PC-3 (cell line): ENCODE measurements around the gene KCND3. TPM values are rescaled to one million over a fixed set of nuclear protein-coding genes. Genes with fewer than 3 reads are reported as not detected.

ENCODE experiments used
- ATAC-seq: fragments of 200-7000 bp; cut with Tn5 transposase; 2 replicates; pipeline ENCODE4 v1.9.1; 2020; ENCODE audit warnings: mild to moderate bottlenecking, moderate library complexity
- BruUV-seq: library from RNA; stranded (reverse); fragments of 400-500 nt; replicated peaks from 2 replicates; lab custom pipeline; 2021; lab: Mats Ljungman, UMichigan
- CTCF ChIA-PET: fragments of 300-600 bp; sonication (Branson Sonifier 250); formaldehyde crosslinking; loops from one replicate; lab custom pipeline; 2022; ENCODE audit warnings: antibody characterized with exemption; lab: Charles Lee
- POLR2A ChIA-PET: fragments of 300-600 bp; sonication (Branson Sonifier 250); formaldehyde crosslinking; loops from one replicate; lab custom pipeline; 2022; ENCODE audit warnings: antibody characterized with exemption; ENCODE audit not compliant: unreplicated experiment; lab: Charles Lee
- DNase-seq: peaks from one replicate; pipeline ENCODE4 v3.0.0-alpha.2; 2015
- H2AFZ ChIP-seq: fragments of 300-600 bp; sonication (generic); 2 replicates; pipeline ENCODE4 v1.6.0; 2016; ENCODE audit warnings: antibody characterized with exemption, low read length
- H3F3A ChIP-seq: fragments of 300-600 bp; sonication (generic); one replicate; pipeline ENCODE4 v1.6.0; 2017; ENCODE audit warnings: antibody characterized with exemption, low read length, control low read depth, mild to moderate bottlenecking; ENCODE audit not compliant: unreplicated experiment
- H3K27ac ChIP-seq: fragments of 300-600 bp; sonication (generic); 2 replicates; pipeline ENCODE4 v1.5.1; 2016; ENCODE audit warnings: mild to moderate bottlenecking, low read length
- H3K27me3 ChIP-seq: fragments of 300-600 bp; sonication (generic); 2 replicates; pipeline ENCODE4 v1.6.1; 2016; ENCODE audit warnings: low read length, mixed read lengths
- H3K36me3 ChIP-seq: fragments of 300-600 bp; sonication (generic); 2 replicates; pipeline ENCODE4 v1.6.1; 2016; ENCODE audit warnings: low read depth, mixed run types, low read length, mixed read lengths
- H3K4me1 ChIP-seq: fragments of 300-600 bp; sonication (generic); 2 replicates; pipeline ENCODE4 v1.5.1; 2016; ENCODE audit warnings: low read length; ENCODE audit not compliant: insufficient read depth
- H3K4me2 ChIP-seq: fragments of 300-600 bp; sonication (generic); 2 replicates; pipeline ENCODE4 v1.6.0; 2016; ENCODE audit warnings: low read length
- H3K4me3 ChIP-seq: fragments of 300-600 bp; sonication (generic); 2 replicates; pipeline ENCODE4 v1.5.1; 2016; ENCODE audit warnings: mild to moderate bottlenecking, low read length, mixed read lengths
- H3K79me2 ChIP-seq: fragments of 300-600 bp; sonication (generic); 2 replicates; pipeline ENCODE4 v1.6.1; 2017; ENCODE audit warnings: low read length, mixed read lengths
- H3K9ac ChIP-seq: fragments of 300-600 bp; sonication (generic); 2 replicates; pipeline ENCODE4 v1.6.0; 2016; ENCODE audit warnings: mild to moderate bottlenecking, low read length
- H3K9me2 ChIP-seq: fragments of 300-600 bp; sonication (generic); replicated peaks from 2 replicates; pipeline ENCODE4 v1.6.1; 2016; ENCODE audit warnings: mixed run types, low read length, mixed read lengths
- H3K9me3 ChIP-seq: fragments of 300-600 bp; sonication (generic); 2 replicates; pipeline ENCODE4 v1.6.1; 2016; ENCODE audit warnings: low read length, mixed read lengths
- H4K20me1 ChIP-seq: fragments of 300-600 bp; sonication (generic); 2 replicates; pipeline ENCODE4 v1.6.1; 2016; ENCODE audit warnings: low read length, mixed read lengths
- EZH2 ChIP-seq: fragments of 300-600 bp; sonication (generic); IDR thresholded peaks from one replicate; pipeline ENCODE4 v1.6.1; 2017; ENCODE audit warnings: antibody characterized with exemption, mild to moderate bottlenecking, low read length; ENCODE audit not compliant: unreplicated experiment
- EZH2phosphoT487 ChIP-seq: fragments of 300-600 bp; sonication (generic); IDR thresholded peaks from 2 replicates; pipeline ENCODE4 v1.6.1; 2018; ENCODE audit warnings: mild to moderate bottlenecking, antibody characterized with exemption, low read length, borderline replicate concordance
- intact Hi-C: fragments of 100-400 bp; cut with micrococcal nuclease; formaldehyde crosslinking; loops from 2 replicates; pipeline ENCODE4 v1.9.0; 2023
- total RNA-seq: library from RNA; depleted of rRNA; stranded (reverse); fragments of >200 nt; gene quantifications from 2 replicates; pipeline ENCODE4 v1.2.3, GENCODE V29; 2014; rRNA removed
- TF ChIP-seq, protein P1 (sequence below): fragments of 300-600 bp; sonication (generic); conservative IDR thresholded peaks from 2 replicates; pipeline ENCODE4 v1.5.1; 2017; ENCODE audit warnings: antibody characterized with exemption, low read depth, mild to moderate bottlenecking, low read length

KCND3 gene
- total RNA-seq, 1 experiment from 2014 or later = not detected

DNA sequence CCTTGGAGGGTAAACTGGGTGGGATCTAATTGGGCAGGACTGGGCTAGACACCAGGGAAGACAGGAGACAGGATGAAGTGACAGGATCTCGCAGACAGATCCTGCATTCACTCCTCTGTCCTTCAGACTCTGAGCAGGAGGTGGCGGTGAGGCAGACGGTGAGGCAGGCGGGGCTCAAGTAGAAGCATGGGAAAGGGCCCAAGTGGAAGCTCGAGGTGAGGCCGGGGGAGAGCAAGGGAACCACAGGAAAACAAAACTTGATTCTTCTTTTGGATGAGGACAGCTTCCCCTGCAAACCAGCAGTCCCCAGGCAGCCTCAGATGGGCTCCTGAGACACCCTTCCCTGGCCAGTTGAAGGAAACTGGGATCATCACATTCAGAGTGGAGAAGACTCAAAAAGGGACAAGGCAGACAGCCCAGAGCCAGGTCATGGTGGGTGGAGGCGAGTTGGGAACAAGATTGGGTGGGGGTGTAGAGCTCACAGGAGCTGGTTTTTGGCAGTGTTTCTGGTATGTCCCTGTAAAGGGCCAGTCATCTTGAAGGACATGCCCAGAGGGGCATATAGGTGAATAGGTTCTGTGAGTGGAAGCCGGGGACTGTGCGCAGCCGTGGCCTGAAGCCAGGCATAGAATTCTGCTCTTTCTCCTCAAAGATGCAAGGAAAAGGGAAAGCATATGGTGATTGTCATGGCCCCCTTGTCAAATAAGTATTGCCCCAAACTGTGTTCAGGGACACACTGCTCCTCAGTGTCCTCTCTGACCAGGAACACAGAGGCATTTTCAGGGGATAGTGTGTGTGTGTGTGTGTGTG lies 268.3 kb downstream of the KCND3 start:
- Histone ChIP-seq H3K9ac (no peak overlapping the region), H3K27me3 (no peaks in the 10 kb centered on the region), H4K20me1 (no peaks in the 10 kb centered on the region), H3K4me2 (0 out of 2 replicates have a peak overlapping the region, but pooled peaks have one; percentile 22), H3K9me2 (no peaks in the 10 kb centered on the region), H3K4me1 (peaks cover 15% of the 10 kb centered on the region), H3F3A (no peaks in the 10 kb centered on the region), H2AFZ (no peak overlapping the region), H3K4me3 (no peak overlapping the region), H3K79me2 (no peaks in the 10 kb centered on the region), H3K36me3 (no peaks in the 10 kb centered on the region), H3K27ac (no peak overlapping the region), H3K9me3 (no peaks in the 10 kb centered on the region)
- no peak for TF ChIP-seq EZH2
- TF ChIP-seq, protein P1, sequence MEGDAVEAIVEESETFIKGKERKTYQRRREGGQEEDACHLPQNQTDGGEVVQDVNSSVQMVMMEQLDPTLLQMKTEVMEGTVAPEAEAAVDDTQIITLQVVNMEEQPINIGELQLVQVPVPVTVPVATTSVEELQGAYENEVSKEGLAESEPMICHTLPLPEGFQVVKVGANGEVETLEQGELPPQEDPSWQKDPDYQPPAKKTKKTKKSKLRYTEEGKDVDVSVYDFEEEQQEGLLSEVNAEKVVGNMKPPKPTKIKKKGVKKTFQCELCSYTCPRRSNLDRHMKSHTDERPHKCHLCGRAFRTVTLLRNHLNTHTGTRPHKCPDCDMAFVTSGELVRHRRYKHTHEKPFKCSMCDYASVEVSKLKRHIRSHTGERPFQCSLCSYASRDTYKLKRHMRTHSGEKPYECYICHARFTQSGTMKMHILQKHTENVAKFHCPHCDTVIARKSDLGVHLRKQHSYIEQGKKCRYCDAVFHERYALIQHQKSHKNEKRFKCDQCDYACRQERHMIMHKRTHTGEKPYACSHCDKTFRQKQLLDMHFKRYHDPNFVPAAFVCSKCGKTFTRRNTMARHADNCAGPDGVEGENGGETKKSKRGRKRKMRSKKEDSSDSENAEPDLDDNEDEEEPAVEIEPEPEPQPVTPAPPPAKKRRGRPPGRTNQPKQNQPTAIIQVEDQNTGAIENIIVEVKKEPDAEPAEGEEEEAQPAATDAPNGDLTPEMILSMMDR = no peak
- no peak for TF ChIP-seq EZH2phosphoT487
- intact Hi-C loops = no loop called here
- DNase-seq (peak; percentile 40), ATAC-seq (peak; percentile 39; the same call in 1 of the 2 replicates)
- POLR2A ChIA-PET = no interaction called here
- BruUV-seq = no TSS peak
- CTCF ChIA-PET = no interaction called here

Other genes with a start within 250 kb of the KCND3 start
- gene DDX20, start 233.8 kb downstream of the KCND3 start, total RNA-seq = 21.6 and 22.2 TPM in 2 replicates